Measurements from ENCODE around the gene STRBP.

Gene STRBP

DNA sequence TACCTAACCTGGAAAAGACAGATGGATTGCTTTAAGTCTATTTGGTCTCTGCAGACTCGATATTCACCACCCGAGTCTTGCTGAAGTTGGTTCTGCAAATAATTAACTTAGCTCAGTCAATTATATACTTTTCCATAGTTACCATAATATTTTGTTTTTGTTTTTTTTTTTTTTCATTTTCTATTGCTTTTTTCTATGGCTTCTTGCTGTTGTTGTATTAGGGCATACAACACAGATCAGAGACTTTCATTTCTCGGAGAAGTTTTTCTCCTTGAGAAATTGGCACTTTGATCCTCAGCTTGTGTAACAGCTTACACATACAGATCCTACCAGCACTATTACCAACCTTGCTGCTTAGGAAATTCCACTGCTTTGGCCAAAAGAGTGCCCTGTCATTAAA is 146.9 kb downstream of the STRBP start:
- no peak for DNase-seq

DNA sequence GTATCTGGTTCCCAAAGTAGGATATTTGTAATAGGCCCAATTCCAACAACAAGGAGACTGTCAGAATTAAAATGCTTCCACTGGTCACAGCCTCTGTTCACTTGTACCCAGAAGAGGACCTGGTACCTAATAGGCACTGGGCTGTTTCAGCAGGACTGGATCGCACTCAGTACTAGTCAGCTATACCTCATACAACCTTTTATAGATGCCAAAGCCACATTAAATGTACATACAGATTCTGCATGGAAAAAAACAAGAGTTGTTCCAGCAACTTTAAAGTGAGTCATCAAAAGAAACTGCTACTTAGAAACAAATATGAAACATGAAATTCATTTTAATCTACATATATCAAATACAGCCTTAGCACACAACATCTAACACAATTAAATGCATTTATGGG is 147.4 kb downstream of the STRBP start:
- DNase-seq: no peak

DNA sequence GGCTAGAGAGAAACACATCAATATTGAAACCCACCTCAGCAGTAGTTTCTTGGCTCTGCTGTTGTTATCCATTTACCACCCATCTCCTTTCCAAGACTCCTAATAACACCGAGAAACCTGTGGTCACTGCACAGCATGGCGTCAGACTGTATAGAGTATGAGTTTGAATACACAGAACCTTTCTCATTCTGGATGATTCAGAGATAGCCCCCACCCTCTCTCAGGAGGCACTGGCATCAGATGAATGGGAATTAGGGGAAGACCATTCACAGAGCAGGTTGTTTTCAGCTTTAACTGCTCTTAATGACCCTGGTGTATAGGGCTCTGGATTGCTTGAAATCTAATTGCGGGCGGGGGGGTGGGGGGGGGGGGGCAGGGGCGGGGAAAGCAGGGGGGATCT is 148.3 kb downstream of the STRBP start:
- DNase-seq: no peak

DNA sequence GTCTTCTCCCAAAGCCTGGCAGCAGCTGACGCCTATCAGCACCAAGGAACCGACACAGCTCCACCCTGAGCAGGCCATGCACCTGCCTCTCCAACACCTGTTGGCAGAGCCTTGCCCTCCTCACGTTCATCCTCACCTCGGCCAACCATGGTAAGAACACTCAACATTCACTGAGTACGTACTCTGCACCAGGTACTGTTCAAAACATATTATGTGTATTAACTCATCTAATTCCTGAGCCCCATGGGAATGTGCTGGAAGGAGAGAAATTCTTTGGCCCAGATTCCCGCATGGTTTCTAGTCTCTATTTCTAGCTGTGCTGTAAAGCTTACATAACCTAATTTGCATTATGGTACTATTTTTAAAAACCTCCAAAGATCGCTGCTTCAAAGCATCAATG is 148.8 kb downstream of the STRBP start:
- no peak for DNase-seq

DNA sequence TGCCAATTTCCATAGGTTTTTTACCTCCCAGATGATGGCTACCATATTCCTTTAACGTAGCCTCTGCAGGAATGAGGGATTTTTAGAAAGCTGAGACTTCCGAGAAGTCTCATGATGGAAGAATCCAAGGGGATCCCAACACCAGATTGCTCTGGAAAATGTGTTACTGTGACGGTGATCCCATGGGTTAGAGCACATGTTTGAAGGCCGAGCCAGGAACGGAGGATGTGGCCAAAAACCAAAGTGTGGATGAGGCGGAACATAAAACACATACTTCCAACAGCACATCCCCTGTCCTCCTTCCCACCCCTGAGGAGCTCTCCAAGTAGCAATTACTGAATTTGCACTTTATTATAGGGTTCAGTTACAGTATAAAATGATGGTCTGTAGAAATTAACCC is 152.3 kb downstream of the STRBP start:
- no peak for DNase-seq

DNA sequence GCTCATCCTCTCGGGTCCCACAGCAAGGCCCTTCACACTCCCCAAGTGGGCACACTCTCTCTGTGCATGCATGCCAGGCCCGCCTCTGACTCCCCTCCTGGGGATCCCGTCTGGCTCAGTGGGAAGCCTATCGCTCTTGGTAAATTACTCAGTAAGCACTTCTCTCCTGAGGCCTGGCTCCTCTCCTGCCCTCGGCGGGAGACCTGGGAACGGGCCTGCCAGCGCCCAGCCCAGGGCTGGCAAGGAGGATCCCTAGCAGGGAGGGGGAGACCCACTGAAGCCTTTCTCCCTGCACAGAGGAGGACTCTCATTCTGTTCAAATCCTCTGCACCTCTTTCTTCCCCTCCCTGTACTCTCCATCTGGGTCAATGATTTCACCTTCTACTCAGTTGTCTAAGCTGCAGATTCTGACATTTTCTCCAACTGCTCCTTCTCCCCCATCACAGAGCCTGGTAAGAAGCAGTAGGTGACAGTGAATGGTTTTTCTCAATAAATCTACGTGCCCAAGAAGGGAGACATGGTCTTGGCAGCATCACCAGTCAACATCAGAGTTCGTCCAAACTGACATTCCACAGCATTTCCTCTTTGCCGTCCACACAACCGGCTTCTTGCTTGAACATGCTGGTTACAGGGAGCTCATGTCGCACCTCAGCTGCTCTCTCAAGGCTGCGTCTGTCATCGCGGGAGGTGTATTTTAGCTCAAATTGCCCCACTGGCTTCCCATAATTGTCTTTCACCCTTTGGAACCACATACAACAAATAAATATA is 153.1 kb downstream of the STRBP start:
- no peak for DNase-seq

DNA sequence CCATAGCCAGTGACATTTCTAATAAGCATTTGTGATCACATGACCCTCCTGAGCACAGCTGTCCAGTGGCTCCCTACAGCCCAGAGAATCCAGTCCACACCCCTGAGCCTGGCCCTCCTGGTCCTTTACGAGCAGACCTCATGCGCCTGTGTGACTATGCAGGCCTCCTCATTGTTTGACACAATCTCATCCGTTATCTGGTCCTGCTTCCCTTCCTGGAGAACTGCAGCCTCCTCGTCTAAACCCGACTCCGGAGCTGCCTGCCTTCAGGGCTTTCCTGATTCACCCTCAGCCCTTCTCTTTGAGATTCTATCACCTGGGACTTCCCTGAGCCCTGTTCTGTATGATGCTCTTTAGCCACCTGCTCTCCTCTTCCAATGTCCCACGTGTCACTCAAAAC is 155.2 kb downstream of the STRBP start:
- DNase-seq: no peak

DNA sequence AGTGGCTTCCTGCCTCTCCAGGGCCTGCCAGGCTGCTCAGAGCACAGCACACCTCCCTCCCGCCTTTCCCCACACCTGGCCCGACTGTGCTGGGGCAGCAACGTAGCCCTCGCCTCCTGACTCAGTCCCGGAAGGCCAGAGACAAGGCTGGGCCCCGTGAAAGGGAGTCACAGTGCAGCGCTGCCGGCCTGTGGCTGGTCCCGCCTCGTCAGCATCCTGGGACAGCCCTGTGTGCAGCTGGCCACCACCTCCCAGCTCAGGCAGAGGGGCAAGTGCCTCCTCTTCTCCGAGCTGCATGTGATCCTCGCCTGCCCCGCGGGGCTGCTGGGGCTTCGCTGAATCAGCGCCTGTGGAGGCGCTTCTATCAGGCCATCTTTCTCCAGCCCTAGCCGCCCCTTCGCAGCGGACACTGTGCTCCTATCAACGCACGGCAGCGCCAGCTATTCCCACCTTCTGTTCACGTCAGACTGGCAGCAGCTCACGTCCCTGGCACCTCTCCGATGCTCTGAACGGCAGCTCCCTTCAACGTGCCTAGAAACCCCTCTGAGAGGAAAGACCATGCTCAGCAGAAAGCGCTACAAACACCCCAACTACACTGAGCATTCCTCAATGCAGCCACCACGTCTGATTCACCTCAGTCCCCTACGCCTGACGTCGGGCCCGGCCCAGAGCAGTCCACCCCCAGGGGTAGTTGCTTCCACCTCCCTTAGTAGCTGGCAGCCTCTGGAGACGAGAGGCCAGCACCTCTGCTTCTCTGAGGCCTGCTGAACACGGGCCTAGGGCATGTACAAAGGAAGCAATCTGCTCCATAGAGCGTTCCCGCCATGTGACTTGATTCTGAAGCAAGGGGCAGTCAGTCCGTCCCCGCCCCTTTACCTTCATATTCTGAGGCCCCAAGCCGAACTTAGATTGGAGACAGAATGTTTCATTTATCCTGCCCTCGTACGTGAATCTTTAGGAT is 156.1 kb downstream of the STRBP start:
- no peak for DNase-seq

DNA sequence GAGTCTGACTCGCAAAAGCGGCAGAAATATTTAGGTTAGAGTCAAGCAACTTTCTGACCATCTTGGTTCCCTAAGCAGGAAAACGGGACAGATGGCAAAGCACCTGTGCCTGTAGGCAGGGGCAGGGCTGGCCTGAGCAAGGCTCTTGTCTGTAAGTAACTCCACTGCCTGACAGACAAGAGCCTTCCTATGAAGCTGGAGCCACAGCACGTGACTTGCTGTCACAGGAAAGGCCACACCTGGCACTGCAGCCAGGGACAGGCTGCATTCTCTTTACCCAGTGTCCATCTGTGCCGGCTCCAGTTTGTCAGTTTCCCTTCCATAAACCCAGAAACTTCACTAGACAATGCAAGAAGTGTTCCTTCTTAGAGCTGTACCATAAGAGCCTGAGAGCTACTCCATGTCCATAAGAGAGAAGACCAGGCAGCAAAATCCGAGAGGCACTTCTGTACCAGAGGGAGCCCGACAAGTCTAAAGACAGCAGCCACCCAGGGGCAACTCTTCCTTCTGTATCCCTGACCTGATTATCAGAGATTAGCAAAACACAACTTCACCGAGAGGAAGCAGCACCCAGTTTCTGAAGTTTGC is 156.9 kb downstream of the STRBP start:
- DNase-seq: no peak

DNA sequence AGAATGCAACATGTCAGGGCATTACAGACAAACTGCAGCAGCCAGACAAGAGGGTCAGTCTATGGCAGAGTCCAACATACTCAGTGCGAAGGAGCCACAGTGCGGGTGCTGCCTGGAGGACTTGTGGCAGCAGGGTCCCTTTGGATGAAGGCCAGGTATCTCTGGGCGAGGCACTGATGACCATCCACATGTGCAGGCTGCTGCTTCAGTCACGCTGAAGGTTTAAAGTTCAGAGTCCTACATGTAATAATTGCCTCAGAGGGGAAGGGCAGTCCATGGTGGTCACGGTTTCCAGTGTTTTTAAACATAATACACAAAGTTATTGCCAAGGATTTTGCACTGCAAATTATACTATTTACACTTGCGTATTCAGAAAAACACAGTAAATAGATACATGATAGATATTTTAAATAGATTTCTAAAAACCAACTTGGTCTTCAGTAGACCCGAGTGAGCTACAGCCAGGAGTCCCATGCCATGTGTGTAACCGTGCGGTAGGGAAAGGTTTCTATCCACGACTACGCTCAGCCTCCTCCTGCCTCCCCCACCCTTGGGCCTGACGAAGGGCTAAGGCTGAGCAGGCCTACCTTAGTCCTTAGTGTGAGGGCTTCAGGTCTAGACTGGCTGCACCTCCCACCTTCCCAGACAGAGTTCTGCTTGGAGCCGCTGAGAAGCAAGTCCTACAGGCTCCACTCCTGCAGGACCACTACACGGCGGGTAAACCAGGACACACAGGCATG is 158.7 kb downstream of the STRBP start:
- DNase-seq: no peak

DNA sequence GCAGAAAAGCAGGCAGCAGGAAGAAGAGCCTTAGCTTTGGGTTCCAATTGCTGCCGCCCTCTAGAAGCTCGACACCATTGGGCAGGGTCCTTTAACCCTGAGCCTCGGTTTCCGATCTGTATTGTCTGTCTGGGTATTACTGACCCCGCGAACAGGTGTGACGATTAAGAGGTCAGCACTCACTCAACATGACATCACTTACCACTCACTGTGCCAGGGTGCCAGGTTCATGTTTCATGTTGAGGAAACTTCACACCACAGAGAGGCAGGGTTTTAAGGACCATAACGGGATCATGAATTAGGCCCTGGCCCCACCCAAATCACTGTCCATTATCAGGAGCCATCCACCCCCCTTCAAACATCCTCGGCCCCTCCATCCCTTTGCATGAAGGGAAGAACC is 159.4 kb downstream of the STRBP start:
- no peak for DNase-seq

DNA sequence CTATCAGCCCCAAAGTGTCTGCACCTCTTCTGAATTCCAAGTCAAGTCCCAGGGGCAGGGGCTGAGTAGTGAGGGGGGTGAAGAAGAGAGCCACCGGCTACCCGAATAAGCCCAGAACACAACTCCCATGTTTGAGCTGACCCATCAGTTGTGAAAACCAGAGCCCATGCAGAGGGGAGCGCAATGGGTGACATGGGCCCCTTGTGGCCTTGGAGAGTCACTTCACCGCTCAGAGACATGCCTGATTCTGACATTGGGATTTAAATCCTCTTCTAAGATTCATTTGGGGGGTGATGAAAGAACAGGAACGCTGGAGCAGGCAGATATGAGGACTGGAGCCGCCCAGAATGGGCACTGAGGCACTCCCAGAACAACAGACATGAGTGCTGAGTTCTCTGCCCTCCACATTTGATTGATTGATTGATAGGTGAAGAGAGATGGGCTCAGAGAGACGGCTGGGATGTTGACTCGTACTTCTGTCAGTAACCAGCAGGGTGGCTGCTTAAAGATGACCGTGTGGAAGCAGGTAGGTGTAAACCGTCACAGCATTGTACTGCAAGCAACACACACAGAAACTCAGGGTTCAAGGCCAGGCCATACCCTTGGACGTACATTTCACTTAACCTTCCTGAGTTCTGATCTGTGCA is 160.6 kb downstream of the STRBP start:
- no peak for DNase-seq

DNA sequence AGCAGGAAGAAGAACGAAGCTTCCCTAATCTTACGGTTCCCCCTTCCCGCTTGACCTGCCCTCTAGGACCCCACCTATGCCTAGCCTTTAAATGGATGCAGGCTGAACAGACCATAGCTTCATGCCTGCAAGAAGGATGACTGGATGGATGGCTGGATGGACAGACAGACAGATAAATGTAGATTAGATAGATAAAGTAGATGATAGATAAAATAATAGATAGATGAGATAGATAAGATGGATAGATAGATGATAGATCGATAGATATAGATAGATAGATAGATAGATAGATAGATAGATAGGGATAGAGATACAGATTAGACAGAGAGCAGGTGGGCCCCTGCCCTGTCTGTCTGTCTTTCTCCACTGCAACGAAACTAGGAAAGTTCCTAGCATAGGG is 162.9 kb downstream of the STRBP start:
- no peak for DNase-seq

DNA sequence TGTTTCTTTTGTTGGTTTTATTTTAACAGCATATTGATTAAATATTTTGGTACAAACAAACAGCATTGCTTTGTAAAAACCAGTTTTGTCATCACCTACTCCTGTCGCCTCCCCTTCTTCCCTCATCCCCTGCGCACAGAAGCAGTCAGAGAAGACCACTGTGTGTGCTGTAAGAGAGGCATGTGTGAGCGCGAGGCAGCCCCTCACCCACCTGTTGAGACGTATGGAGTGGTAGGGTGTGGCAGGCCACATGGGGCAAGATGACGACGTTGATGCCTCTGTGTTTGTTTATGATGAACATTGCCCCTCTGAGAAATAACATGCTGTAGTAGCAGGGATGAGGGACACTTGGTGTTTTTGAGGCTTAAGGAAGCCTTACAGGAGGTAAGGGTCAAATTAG is 163.6 kb downstream of the STRBP start:
- no peak for DNase-seq

DNA sequence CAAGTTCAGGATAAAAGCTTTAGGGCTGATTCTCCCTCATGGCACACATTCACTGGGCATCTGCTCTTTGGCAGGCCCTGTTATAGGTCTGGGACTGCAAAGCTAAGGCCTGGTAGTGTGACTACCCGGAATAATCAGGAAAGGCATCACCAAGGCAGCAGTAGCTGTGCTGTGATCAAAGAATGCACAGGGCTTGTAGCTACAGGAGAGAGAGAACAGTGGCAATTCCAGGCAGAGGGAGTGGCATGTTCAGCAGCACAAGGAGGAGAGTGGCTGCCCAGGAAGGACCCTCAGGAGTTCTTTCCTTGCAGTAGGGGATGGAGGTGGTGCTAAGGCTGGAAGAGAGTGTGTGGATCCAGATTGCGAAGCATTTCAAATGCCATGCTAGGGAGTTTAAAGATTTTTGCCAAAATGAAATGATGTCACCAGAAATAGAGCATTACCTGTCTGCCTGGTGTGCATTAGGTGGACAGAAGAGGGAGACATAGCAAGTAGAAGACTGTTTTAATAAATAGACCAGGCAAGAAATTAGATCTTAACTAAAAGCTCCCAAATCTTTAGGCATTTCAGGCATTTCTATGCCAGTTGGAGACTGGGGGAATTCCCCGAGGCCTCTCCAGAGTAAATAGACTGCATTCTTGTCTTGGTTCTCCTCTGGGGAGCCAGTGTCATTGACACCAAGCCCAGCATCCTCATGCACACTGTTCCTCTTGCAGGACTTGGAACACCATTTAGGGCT is 165.8 kb downstream of the STRBP start:
- DNase-seq: no peak

DNA sequence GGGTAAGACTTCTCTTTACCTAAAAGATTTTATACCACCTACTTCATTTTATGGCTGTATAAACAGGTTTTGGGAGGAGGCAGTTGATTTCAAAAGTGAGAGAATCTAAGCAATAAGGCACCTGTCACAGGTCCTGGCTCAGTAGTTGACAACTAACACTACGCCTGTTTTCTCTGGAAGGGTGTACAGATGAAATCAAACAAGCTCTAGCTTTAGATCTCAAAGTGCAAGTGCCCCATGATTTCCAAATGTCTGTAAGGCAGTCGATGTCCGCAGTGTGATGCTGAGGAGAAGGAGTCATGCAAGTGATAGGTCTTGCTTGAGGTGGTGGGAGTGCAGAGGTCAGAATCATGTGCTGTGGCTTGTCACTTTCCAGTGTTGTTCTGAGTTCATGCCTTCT is 168.8 kb downstream of the STRBP start:
- DNase-seq: no peak

DNA sequence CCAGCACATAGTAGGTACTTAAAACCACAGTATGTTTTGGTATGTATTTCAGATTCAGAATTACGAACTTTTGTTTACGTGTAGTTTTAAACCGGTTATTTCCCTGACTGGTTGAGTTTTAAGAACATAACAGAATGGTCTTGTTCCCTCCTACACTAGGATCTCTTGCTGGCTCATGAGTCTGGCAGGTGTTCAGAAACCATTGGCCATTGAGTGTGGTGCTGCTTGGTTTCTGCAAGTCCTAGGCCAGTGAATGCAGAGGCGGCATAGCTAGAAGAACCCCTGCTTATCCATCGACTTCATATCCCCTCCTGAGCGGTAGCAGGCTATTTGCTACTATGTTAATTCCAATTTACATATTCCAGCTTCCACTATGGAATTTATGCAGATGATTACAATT is 169.3 kb downstream of the STRBP start:
- DNase-seq: no peak

DNA sequence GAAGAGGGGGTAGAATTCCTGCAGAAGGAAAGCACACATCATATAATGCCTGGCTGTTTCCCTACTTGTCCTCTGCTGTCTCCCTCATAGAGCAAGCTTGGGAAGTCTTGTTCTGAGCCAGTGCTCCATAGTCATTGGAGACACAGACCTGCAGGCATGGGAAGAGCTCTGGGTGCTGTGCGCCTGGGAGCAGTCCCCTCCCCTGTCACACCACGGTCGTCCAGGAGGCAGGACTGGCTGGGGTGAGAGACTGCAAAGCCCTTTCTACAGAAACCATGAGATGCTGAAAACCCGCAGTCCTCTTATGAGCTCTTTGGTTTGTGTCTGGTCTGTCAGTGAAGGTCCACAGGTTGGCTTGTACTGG is 170.3 kb downstream of the STRBP start:
- DNase-seq: no peak

DNA sequence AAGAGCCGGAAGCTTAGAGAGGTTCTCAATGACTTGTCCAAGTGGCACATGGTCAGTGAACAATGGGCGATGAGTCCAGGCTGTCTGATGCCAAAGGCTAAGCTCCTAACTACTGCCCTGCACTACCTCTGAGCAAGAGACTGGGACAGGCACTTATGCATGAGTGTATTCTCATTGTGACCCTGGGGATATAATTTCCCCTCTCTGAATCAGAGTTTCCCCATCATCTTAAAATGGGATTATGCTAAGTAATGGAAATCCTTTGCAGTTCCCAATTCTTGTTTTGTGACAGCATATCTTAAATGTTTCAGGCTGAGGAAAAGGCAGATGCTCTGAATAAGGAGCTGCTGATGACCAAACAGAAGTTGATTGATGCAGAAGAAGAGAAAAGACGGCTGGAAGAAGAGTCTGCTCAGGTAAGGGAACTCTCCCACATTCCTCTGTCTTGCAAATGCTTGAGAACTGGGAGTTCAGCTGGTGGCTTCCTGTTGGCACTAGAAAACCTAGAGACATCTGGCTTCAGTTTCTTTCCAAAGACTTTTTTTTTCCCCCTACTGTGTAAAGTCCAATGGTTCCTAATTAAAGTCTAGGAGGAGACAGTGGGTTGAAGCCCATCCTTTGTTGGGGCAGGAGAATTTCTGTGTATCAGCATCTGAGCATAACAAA is 170.8 kb downstream of the STRBP start:
- no peak for DNase-seq

DNA sequence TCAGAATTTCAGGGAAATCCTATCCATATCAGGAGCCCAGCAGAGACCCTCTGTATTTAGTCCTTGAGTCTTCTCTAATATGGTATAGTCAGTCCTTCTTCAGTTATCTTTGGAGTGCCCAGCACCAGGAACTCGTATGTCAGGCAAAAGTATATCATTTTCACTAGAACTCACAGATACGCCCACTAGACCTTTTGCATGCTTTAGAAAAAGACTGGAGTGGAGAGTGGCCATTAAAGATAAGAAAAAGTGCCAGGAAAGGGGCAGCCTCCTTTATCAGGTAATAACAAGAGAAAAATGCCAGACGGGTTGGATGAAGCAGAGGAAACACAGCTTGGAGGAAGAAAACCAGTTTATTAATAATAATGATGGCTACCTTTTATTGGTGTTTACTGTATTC is 171.4 kb downstream of the STRBP start:
- DNase-seq: no peak

DNA sequence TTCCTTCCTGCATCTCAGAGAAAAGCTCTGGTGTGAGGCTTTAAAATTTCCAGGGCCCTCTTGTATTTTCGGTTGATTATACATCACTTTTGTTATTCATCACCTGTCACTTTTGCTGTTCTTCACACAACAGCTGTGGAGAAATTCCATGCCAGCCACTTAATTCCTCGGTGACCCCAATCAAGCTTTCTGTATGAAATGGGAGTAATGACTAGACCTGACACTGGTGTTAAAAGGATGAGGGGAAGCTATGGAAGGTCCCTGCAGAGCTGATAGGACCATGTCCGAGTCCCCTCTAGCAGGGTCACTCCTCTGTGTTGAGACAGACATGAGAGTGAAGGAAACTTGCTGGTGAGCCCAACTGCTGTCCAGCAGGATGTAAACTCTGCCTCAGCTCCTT is 175.2 kb downstream of the STRBP start:
- no peak for DNase-seq
